Activated CD4-positive, alpha-beta T cell treated with anti-CD3 and anti-CD28 coated beads, Interleukin-2, amount 50 U/mL, for 48 hours (primary cell): ENCODE results near the gene APOBEC4.
A peak's percentile ranks its signal among the peaks of the same experiment; 100 is the strongest.
"Not testable (repeated sequence)": the region's sequence is repeated elsewhere in the genome, so short reads cannot be mapped to it uniquely, and the experiment has no call there.

Source experiments
- DNase-seq, 2 experiments: peaks; one replicate each; pipeline ENCODE4 v3.0.0-alpha.2; 2020

APOBEC4 gene, protein sequence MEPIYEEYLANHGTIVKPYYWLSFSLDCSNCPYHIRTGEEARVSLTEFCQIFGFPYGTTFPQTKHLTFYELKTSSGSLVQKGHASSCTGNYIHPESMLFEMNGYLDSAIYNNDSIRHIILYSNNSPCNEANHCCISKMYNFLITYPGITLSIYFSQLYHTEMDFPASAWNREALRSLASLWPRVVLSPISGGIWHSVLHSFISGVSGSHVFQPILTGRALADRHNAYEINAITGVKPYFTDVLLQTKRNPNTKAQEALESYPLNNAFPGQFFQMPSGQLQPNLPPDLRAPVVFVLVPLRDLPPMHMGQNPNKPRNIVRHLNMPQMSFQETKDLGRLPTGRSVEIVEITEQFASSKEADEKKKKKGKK

DNA sequence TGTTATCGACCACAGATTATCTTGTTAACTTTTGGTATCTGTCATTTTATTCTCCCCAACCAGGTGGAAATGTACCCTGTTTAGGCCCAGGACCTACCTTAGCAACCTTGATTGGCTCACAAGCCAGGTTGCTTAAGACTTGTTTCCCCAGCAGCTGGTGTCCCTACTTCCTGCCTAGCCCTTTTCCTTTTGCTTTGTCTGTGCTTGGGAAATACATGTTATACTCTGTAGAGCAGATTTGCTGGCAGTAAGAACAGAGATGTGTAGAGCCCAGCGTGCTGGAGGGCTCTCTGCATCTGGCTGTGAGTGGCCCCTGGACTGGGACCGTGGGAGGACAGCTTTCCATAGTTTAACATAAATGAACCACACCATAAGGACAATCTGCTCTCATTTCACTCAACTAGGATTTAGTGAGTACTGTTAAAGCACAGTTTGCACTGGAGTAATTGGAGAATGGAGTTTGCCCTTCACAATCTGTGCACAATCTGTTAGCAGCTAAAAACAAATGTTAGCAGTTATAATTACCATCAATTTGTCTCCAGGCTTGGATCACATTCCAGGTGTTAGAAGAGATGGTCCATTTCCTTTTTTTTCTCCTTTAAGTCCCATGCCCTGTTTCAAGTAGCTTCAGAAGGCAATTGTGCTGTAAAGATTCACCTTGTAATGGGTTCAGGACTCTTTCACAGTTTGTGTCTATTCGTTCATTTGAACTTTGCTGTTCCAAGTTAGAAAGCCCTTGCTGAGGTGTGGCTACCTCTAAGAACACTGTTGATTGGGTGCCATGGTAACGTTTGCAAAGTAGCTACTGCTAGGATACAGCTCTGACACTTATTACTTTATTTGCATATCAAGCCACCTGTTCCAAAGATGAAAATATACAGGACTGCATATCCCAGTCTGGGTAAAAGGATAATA is at the start of gene APOBEC4:
Gene APOBEC4 (minus strand): TSS at position 770 of the 915 bp plus-strand sequence. CDS start 4,535 bp downstream, outside the sequence.
- DNase-seq: no peak

DNA sequence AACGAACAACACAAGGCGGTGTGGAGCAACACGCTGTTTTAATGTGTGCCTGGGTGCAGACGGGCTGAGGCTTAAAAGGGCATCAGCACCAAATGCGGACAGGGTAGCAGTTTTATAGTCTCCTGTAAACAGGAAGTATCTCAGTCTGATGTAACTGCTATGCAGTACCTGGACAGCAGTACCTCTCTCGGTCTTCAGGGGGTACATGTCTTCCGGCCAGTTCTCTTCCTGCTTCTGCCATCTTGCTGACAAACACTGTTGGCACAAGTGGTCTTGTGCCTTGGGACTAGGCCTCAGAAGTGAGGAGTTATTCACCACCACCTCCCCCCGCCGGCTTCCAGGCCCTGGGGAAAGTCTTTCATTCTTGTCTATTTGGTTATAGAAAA is 49.7 kb upstream of the APOBEC4 start:
- DNase-seq: no peak

DNA sequence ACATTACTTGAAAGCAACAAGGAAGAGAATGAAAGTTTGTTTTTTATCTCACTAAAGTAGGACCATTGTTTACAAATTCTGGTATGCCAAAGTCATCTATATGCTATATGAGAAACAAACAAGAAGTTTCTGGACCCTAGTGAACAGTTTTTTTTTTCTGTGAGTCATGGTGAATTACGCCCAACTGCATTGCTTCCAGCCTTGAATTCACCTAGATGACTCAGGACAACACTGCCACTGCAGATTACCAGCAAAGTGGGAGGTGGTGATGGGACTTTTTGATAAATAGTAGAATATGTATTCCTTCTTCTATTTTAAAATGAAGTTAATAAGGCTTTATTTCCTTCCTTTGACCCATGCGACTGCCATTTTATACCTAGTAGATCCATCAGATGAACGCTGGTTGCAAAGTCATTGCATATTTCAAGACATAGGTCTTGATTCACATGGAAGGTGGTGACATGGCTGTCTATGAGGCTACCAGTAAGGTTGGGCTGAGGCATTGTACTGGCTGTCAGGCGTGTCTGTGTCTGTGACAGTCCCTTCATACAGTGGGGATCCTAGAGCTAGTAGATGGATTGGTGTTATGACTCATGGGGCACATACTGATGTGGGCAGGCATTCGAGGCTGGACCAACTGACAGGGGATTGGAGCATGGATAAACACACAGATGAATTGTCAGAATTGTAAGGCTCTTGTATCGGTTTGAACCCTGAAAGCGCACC is 49.1 kb upstream of the APOBEC4 start:
- DNase-seq: no peak

DNA sequence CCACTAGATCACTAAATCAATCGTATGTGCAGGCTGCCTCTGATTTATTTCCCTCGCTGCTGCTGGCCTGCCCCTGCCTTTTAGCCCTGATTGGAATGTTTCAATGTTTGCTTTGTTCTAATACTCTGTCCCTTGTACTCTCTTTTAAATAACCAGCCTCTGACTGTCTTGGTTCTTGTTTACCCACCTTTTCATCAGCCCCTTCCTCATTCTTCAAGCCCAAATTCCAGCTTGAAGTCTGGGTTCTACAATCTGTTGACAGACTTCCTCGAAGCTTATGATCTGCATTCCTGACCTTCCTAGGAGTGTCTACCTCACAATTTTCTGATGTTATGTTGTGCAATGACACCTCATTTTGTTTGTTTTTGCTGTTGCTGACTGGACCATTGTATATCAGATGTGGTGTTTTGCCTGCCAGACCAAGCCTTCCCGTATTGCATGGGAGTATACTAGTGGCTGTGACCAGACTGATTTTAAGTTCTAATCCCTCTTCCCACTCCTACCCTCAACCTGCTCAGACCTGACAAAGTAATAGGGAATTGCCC is 46.6 kb upstream of the APOBEC4 start:
- no peak for DNase-seq

DNA sequence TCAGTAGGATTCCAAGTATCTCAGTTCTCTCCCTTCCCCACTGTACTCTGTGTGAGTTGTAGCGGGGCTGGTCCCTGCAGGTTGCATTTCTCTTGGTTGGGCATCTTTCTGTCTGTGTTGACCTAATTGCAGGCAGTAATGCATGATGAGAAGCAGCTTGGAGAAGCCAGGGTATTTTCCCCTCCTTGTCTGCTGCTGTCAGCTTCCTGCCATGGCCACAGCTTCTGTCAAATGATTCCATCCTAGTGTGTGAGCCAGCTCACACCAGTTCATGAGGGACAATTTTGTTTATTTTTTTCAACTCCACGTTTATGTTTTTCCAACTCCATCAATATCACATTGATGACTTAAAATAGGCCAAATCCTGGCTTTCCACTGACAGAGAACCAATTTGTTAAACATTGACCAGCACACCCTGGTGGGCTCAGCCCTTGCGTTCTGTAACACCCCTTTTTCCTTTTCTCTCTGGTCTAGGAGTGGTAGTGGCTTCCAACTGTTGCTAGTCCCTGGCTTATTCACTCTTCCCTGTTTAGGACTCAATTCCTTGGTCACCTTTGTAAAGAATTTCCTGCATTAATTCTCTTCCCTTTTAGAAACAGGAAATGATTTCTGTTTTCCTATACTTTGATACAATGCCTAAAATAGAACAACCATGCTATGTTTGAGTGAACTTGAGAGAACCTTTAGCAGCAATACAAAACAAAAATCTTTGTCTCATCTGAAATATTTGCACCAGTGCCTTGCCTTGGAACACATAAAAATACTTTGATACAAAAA is 44.9 kb upstream of the APOBEC4 start:
- no peak for DNase-seq

DNA sequence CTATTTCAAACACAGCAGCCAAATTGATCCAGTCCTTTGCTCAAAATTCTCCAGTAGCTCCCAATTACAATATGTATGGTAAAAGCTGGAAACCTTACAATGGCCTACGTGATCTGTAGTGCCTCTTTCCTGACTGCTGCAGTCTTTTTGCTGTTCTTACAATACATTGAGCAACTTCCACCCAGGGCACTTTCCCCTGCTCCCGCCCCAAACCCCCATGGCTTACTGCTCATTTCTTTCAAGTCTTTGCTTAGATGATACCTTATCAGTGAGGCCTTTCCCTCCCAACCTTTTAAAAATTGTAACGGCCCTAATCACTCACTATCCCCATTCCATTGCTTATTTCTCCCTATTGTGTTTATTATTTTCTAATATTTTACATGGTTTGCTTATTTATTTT is 43.9 kb upstream of the APOBEC4 start:
- DNase-seq: no peak

DNA sequence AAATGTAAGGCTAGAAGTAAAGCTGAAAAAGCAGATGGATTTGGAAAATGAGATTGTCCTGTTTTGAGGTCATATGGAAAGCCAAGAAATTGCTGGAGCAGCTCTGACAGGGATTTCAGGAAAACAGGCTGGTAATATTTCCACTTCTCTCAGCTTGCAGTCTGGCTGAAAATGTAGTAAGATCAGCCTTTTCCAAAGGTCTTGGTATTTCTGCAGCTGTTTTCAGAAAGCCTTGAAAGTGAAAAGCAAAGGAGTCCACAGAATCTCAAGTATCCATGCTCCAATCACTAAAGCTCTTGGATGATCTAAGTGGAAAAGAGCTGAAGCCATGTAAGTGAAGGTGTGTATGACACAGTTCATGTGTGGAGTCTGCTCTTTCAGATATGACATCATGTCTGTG is 41.6 kb upstream of the APOBEC4 start:
- no peak for DNase-seq

DNA sequence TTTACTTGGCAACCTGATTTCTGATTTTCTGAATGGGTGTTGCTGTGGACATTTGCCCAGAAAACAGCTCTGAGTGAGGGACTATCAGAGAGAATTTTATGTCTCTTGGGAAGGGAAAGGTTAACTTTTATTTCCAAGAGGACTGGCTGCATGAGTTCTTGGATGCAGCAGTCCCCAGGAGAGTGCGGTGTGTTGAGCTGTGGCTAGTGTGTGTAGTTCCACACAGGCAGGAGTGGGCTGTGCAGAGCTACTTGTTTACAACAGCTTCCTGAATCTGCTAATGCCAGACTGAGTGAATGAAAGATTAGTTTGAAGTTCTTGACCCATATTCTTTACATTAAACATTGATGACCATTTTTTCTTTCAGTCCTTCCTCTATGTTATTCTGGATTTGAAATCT is 41.0 kb upstream of the APOBEC4 start:
- no peak for DNase-seq

DNA sequence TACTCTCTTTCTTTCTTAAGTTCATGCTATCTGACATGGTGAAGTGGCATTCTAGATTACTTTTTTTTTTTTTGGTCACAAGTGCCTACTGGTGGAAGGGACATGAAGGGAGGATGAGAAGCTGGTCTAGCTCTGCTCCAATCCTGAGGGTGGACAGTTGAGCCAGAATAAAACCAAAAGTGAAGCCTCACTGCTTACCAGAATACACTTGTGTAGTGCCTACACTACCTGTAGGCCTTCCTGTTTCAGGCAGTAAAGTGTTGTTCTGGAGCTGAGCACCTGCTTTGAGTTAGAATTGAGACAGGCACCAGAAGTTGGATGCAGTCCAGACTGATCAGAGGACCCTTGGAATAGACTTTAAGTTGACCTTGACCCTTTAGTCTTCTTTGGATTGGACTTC is 40.4 kb upstream of the APOBEC4 start:
- no peak for DNase-seq

DNA sequence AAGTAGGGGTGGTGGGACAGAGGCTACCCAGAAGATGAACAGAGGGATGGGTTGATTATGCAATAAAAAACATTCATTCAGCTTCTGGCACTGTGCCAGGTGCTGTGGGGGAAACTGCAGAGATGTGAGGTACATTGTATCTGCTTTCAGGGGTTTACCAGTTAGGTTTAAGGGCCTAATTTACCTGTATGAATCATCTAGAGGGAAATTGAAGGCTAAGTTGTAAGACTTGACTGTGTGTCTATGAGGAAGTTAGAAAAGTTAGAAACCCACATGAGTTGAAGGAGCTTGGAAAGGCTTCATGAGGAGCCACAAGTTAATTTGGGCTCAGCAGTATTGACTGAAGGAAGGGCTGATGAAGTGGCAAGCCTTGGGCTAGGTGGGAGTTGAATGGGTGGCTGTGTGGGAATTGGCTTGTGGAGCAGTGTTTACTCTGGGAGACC is 36.7 kb upstream of the APOBEC4 start:
- DNase-seq: peak; percentile 7 to 22

DNA sequence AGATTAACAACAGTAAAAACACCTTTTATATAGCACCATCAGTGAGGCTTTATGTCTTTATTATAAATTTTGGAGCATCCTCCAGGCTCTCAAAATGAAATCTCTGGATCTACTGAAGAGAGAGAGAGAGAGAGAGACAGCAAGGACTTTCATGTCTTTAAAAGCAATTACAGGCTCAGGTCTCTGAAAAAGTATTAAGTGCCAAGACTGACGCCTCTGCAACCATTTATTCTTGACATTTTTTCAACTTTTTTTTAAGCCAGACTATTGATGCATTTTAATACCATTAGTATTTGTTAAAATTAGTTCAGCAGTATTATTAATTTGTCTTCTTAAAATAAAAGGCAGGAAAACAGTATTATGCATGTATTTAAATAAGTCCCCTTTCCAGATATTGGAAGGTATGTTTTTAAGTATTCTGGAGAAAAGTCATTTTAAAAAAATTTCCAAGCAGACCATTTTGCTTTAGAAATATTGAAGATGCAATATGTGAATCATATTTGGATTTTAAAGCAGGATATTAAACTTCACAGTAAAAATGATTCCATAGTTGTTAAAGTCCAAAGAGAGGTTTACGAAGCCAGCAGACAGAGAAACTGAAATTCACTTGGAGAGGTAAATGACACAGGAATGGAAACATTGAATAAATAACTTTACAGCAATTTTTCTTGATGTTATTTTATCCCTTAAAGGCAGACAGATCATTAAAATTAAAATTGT is 35.4 kb upstream of the APOBEC4 start:
- no peak for DNase-seq

DNA sequence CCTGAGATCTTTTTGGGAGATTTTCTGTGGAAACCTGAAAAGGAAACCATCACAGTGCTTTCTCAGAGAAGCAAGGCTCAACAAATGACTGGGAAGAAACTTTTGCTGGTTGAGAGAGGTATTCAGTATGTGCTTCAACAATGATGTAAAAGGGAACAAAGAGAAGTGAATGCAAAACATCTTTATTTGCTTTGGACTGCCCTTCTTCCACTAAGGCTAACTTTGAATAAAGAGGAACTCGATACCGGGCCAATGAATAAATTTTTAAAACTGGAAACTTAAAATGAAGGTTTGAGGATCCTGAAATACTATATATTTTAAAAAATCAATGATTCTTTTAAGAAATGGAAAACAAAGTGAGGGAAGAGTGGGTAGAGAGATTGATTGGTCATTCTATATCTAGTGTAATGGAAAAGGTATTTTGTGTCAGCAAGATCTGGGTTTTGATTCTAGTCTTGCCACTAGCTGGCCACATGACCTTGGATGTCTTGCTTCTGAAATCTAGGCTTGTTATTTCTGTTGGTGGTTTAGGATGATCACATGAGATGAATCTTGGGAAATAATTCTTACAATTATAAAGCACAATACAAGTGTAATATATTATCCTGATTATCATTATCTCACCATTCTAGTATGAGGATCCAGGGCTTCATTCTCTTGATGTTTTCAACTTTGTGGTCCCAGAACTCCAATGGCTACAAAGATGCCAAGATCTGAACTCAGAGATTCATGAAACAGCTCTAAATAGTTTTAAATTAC is 34.6 kb upstream of the APOBEC4 start:
- no peak for DNase-seq

DNA sequence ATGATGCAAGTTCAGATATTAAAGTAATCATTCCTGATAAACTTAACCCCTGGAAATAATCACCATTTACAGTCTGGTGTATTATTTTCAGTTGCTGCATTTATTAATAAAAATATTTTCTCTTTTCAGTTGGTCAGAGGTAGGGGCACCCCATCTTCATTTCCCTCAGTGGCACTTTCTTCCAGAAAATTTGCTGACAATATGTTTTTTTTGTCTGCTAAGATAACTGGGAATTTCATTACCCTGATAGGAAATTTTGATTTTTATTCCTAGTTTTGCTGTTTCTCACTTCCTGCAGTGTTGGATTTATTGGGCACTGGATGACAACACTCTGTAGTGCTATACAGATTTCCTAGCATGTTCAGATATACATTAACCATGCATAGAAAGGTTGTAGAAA is 33.1 kb upstream of the APOBEC4 start:
- DNase-seq: no peak

DNA sequence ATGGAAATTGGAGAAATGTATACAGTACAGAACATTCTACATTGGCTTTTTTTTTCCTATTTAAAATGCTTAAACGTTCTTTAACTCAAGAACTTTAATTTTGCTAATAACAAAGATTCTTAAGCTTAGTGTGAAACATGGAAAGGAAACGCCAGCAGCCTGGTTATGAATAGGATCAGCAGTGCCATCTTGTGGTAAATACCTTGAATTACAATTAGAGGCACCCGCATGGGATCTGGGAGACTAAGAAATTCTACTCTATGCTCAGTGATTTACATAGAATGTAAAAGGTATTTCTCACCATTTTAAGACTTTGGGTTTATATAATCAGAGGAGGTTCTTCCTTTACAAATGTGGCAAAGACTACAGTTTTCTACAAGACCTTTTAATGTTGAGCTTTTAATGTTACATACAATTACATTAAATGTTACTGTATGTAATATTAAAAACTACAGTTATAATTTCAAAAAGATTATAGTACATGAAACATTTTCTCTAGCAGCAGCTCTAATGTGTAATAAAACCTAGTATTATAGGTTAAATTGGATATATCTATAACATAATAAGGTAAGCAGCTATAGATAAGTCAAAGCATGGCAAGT is 32.1 kb upstream of the APOBEC4 start:
- no peak for DNase-seq

DNA sequence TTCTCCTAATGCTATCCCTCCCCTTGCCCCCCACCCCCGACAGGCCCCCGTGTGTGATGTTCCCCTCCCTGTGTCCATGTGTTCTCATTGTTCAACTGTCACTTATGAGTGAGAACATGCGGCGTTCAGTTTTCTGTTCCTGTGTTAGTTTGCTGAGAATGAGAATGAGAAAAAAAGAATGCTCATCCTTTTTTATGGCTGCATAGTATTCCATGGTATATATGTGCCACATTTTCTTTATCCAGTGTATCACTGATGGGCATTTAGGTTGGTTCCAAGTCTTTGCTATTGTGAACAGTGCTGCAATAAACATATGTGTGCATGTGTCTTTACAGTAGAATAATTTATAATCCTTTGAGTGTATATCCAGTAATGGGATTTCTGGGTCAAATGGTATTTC is 26.2 kb upstream of the APOBEC4 start:
- DNase-seq: not testable (repeated sequence)

DNA sequence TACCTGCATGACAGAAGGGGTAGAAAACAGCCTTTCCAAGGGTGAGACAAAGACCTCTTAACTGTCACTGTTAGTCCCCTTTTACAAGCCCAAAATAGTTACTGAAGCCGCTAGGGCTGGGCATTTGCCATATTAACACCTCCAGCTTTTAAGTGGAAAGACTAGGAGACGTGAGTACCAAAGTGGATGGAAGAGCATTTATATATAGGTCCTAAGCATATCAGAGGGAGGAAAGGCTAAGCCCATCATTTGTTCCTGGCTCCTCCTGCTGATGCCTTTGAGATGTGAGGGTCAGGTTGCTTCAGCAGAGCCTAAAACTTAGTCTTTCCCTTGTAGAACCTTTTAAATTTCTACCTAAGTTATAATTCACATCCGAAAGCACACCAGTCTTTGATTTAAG is 25.7 kb upstream of the APOBEC4 start:
- DNase-seq: no peak

DNA sequence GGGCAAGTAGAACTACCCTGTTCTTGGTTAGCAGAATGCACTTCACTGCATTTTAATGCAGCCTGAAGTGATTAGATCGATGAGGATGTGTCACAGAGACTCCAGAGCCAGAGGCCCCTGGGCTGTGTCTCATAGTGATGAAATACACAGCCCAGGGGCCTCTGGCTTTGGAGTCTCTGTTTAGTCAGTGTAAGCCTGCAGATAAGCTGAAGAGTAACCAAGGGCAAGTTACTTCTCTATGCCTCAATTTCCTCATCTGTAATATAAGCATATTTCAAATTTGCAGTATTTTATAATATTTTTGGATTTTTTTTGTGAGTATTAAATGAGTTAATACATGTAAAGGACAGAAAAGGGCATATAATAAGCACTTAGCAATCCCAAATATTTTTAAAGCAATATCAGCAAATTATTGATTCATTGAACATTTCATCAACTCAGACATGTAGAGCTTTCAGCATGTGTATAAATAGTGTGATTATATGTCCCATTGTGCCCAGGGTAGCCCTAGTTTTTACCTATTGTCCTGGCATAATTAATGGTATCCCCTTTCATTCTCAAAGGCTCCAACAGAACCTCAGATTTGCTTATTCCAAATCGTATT is 23.6 kb upstream of the APOBEC4 start:
- no peak for DNase-seq

DNA sequence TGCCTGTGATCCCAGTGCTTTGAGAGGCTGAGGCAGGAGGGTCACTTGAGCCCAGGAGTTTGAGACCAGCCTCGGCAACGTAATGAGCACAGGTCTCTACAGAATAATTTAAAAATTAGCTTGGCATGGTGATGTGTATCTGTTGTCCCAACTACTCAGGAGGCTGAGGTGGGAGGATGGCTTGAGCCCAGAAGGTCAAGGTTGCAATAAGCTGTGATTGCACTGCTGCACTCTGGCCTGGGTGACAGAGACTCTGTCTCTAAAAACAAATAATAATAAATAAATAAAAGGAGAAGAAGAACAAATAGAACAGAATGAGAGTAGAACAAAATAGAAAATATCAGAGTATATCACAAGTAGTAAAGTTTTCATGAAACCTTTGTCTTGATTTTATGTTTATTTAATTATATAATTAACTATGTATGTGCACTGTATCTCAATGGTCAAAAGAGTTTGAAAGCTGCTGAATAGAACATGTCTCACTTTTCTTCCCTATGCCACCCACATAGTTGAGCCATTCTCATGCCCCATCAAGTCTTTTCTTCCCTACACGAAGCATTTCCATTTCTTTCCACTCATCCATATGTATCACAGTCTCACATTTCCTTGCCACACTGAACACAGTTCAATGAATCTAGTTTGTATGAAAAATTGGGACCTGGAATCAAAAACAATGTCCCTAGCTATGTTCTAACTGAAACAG is 22.9 kb upstream of the APOBEC4 start:
- no peak for DNase-seq

DNA sequence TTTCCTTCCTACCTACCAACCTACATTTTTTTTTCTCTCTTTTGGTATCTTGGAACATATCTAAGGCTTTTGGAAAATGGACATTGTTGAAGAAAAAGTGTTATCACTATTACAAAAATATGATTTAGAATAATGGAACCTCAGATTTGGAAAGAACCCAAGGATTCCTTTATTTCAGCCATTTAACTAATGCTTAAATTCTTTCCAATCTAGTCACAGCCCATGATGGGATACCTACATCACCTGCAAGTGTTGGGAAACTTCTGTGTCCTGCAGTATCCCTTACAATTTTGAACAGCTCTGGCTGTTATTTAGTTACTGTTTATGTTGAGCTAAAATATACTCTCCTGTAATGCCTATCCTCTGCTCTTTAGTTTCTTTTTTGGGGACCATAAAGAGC is 22.3 kb upstream of the APOBEC4 start:
- no peak for DNase-seq
